Stimulated activated CD8-positive, alpha-beta memory T cell treated with anti-CD3 and anti-CD28 coated beads, Interleukin-15, amount 100 ng/mL, for 48 hours (primary cell): ENCODE measurements around the gene TNFRSF14.

Source experiments
- DNase-seq, 2 donors: peaks; one replicate each; pipeline ENCODE4 v3.0.0-alpha.2; 2020; ENCODE audit warnings: low read depth in 2 of 2

Gene TNFRSF14

GRCh38 chr1:2523191-2523890 lies 32.8 kb upstream of the TNFRSF14 start:
- no peak for DNase-seq

DNA sequence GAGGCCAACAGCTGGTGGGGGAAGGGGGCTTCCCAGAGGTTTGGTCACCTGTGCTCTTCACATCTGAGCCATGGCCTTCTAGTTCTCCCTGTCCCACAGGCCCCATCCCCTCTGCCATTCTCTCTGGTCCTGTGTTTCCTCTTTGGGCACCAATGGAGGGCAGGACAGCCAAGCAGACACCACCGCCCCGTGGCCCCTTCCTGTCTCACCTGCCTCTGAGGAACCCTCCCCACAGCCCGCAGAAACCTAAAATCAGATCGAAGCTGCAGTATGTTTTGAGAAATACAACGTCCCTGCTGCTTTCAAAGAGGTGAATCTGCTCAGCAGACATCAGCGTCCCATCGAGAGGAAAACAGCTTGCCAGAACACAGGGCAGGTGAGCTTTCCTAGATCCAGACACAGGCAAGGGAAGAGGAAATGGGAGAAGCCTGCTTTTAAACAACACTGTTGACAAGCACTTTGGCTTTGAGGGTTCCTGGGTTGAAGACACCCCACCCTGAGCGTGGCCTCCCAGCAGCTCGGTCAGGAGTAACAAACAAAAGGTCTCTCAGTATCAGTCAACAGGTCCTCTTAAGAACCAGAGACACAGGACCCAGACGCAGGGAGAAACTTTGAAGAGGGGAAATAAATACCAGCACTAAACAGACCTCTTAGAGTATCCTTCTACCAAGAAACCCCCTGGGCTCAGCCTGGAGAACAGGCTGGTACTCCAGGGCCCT lies 32.1 kb upstream of the TNFRSF14 start:
- DNase-seq = no peak

GRCh38 chr1:2525572-2525919 lies 30.6 kb upstream of the TNFRSF14 start:
- no peak for DNase-seq

GRCh38 chr1:2525920-2526823 lies 30.0 kb upstream of the TNFRSF14 start, which contains the start of gene PANK4:
PANK4 (minus strand) TSS chr1:2526596; CDS start chr1:2526587, 9 bp downstream.
- DNase-seq = peak; percentile 86 to 88

GRCh38 chr1:2526824-2527555 lies 29.2 kb upstream of the TNFRSF14 start:
- peak; percentile 65 to 73 for DNase-seq

- DNase-seq = no peak
These were observed 28.7 kb upstream of the TNFRSF14 start for GRCh38 chr1:2527556-2527860.

DNA sequence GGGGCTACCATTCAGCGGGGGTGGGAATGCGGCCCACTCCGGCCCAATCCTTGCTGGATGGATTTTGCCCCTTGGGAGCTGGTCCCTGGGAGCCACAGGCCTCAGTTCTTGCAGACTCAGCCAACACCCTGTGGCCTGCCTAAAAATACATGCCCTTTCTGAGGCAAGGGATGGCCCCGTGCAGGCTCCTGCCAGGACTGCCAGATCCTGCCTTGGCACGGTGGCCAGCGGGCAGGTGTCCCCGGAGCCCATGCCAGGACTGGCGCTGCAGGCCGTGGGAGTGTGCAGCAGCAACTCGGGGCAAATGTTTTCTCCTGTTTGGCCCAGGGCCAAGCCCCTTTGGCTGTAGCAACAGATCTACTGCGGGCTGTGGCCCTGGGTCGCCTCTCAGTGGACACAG lies 28.2 kb upstream of the TNFRSF14 start:
- DNase-seq = no peak

GRCh38 chr1:2528611-2528965 lies 27.6 kb upstream of the TNFRSF14 start:
- no peak for DNase-seq

DNA sequence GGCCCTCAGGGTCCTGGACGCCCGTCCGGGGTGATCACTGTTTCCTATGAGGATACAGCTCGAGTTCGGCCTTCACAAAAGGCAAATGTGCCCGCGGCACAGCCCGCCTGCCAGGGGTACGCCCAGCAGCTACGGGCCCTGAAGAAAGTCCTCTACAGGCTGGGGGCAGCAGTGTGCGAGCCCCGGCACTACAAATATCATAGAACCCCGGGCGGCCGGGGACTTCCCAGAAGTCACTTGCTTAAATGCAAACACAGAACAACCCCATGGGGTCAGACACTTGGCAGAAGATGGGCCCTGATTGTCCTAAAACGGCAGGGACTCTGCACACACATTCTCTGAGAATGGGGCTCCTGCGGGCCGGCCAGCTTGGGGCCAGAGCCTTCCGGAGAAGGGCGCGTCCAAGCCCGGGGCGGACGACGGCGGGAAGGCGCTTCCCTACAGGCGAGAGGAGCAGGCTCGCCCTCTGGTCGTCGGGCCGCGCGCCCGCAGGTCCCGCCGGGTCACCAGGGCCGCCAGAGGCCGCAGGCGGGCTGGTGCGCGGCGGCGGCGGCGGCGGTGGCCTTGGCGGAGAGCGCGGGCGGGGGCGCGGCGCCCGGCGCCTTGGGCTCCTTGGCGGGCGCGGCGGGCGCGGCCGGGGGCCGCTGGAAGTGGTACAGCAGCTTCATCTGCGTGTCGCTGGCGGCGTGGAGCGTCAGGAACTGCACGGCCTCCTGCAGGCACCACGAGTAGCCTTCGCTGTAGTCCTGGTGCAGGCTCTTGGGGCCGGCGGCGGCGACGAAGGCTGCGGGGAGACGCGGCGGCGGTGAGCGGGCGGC lies 27.0 kb upstream of the TNFRSF14 start:
- DNase-seq = no peak

DNA sequence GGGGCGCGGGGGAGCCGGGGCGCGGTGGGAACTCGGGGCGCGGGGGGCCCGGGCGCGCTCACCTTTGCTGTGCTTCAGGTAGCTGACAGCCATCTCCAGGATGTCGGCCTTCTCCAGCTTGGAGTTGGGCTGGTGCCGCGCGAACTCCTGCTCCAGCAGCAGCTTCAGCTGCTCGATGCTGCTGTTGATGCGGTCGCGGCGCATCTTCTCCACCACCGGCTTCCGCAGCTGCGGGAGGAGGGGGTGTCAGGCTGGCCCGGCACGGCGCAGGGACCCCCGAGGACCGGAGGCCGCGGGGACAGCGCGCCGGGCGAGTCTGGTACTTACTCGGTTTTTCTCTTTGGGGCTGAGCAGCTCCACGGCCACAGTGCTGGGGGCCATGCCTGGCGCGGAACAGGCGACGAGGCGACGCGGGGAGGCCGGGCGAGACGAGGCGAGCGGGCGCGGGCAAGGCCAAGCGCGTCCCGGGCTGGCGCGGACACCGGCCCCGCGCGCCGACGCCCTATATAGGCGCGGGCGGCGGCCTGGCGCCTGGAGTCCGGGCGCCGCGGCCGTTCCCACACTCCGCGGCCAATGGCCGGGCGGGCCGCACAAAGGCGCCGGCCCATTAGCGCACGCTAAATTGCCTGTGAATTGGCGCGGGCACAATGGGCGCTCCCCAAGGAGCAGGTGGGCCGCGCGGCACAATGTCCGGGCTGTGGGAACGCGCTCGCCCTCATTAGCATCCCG lies 26.2 kb upstream of the TNFRSF14 start, which contains the start of gene HES5:
Gene HES5 (minus strand): TSS at position 480 of the 729 bp plus-strand sequence. CDS start 99 bp downstream, at position 381.
- no peak for DNase-seq

DNA sequence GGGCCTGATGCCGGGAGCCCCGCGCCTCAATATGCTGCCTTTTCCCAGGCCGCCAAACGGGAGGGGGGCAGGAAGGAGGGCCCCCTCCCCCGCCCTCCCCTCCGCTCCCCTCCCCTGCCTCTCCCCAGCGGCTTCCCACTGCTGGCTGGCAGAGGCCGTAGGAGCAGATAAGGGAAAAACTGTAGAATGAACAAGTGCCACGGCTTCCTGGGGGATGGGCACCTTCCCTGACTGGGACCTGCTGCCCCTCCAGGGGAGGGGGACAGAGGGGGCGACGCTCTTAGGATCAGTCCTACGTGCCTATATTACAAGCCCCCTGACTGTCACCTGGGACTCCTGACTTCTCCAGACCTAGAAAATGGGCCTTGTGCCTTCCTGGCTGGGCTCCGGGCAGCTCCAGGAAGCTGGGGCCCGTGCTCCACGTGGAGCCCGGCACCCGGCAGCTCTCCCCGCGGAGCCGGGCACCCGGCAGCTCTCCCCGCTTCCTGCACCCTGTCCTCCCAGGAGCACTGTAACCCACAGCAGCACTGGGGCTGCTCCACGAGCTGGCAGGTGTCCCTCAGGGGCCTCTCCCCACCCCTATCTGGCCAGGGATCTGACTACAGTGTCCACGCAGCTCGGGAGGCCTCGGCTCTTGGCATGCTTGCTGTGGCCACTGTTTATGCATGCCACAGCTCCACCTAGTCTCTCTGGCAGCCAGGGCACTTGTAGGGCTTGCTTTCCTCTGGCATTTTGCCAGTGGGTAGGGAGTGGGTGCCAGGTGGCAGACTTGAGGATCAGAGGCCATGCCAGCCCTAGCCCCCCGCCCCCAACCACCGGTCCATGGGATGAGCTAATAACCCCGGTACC lies 25.4 kb upstream of the TNFRSF14 start:
- DNase-seq = no peak

GRCh38 chr1:2532485-2533160 lies 23.5 kb upstream of the TNFRSF14 start:
- DNase-seq = no peak

DNA sequence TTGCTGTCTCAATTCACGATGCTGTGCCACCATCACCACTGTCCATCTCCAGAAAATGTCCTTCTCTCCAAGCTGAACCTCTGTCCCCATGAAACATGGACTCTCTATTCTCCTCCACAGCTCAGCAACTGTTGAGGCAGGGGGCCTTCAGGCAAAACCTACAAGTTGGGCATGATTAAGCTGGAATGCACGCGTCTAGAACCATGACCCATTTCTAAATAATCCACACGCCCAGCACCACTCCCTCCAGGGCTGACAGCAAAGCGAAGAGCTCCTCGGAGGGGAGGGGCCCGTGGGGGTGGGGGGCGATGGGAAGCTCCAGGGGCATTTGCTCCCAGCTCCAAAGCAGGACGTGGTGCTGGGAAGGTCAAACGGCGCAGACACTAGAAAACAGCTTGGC lies 22.8 kb upstream of the TNFRSF14 start:
- DNase-seq = no peak

DNA sequence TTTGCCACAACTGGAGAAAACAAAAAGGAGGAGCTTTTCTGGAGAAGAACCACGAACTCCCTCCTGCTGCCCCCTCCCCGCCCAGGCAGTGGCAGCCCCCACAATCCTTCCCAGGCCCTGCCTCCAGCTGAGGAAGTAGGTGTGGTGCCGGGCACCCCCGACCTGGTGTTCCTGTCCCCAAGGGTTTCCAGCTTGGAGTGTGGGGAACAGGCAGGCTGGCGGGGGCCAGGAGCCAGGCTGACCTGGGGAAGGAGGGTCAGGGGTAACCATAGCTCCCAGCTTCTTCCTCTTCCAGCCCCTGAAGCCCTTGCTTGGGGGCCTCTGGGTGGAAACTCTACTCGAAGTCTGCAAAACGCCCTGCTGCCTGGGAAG lies 21.9 kb upstream of the TNFRSF14 start:
- no peak for DNase-seq

- no peak for DNase-seq
These were observed 21.3 kb upstream of the TNFRSF14 start for GRCh38 chr1:2534687-2535441.

- no peak for DNase-seq
These were observed 20.7 kb upstream of the TNFRSF14 start for GRCh38 chr1:2535455-2535854.

DNA sequence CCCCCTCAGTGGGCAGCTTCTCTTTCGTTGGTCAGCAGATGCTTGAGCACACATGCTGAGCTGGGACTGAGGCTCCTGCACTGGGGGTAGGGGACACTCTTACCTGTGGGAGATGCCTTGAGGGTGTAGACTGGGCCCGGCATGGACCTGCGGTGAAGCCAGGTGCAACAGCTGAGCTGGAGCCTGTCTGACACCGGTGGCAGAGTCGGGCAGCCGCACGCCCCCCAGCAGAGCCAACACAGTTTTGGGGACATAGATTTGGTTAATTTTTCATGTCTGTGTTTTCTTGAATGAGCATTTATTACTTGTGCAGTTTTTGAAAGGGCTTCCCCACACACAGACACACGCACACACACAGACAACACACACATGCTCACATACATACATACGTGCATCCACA lies 20.2 kb upstream of the TNFRSF14 start:
- DNase-seq = no peak

- no peak for DNase-seq
These were observed 18.4 kb upstream of the TNFRSF14 start for GRCh38 chr1:2537784-2538115.
